Adrenal gland (tissue), 12 donors: Measurements from ENCODE around the gene GPR158. TPM values are rescaled to one million over a fixed set of nuclear protein-coding genes. Genes with fewer than 3 reads are reported as not detected.
"Not testable (repeated sequence)": the region's sequence is repeated elsewhere in the genome, so short reads cannot be mapped to it uniquely, and the experiment has no call there.

ENCODE experiments used
- DNase-seq, 7 donors: peaks; one replicate each; pipeline ENCODE4 v3.0.0-alpha.2; 2019 to 2020
- H3K27ac ChIP-seq, 5 donors: fragments of 200-600 bp; sonication (generic) in 4 of 5; 1 replicate in 3 of 5; 2 replicates in 2 of 5; pipeline versions ENCODE4 v1.5.1 to v1.8.0; 2016 to 2020; ENCODE audit warnings: mild to moderate bottlenecking in 1 of 5
- H3K27me3 ChIP-seq: fragments of 200-600 bp; 2 replicates; pipeline ENCODE4 v1.8.0; 2021
- H3K36me3 ChIP-seq, 2 donors: fragments of 200-600 bp; replicated peaks in 1 of 2; 1 replicate in 1 of 2; 2 replicates in 1 of 2; pipeline versions ENCODE4 v1.5.1 to v1.8.0; 2018 to 2022
- H3K4me1 ChIP-seq, 2 donors: fragments of 200-600 bp; replicated peaks in 1 of 2; 1 replicate in 1 of 2; 2 replicates in 1 of 2; pipeline versions ENCODE4 v1.5.1 to v1.8.0; 2018 to 2021
- H3K4me3 ChIP-seq, 4 donors: fragments of 200-600 bp; sonication (generic) in 3 of 4; one replicate each; pipeline ENCODE4 v1.5.1; 2016 to 2018
- H3K9me3 ChIP-seq, 3 donors: fragments of 200-600 bp; sonication (generic) in 1 of 3; replicated peaks in 1 of 3; 1 replicate in 2 of 3; 2 replicates in 1 of 3; pipeline versions ENCODE4 v1.5.1 to v1.8.0; 2016 to 2021
- POLR2A ChIP-seq, 2 donors: fragments of 450-650 bp; IDR thresholded peaks; one replicate each; pipeline ENCODE4 v1.6.1; 2017; ENCODE audit warnings: antibody characterized with exemption in 2 of 2, mild to moderate bottlenecking in 2 of 2, moderate library complexity in 1 of 2
- WGBS, 4 donors: extraction: QIAGEN DNeasy Blood & Tissue Kit in 2 of 4; methylation state at CpG; one replicate each; pipeline versions ENCODE4 v1.1.5 to v1.1.7; 2013 to 2017; 5-methylcytosine and 5-hydroxymethylcytosine counted together
- intact Hi-C, 2 donors: fragments of 100-400 bp; cut with DNase I; formaldehyde crosslinking; loops; one replicate each; pipeline versions ENCODE4 v1.14.1 to v1.15.0; 2022 to 2023
- polyA plus RNA-seq, 3 donors: library from polyadenylated mRNA; stranded (reverse); fragments of 200-250 nt in 2 of 3; fragments of 350-450 nt in 1 of 3; fragmentation: Illumina TruSeq in 1 of 3; extraction: RNeasy Lipid Tissue Mini Kit (QIAGEN cat#74804) in 1 of 3; gene quantifications; one replicate each; pipeline ENCODE4 v1.2.3, GENCODE V29; 2013 to 2014
- total RNA-seq, 9 donors: library from RNA; depleted of rRNA in 4 of 9; stranded (reverse); fragments of >200 nt in 4 of 9; fragments of 120-200 nt in 1 of 9; fragmentation: NEBNext Ultra II Directional in 1 of 9; extraction: Animal tissue kit (Norgen Biotek cat#: 25700) in 1 of 9; gene quantifications; one replicate each; pipeline versions ENCODE4 v1.1.0 to v1.2.4, GENCODE V29; 2013 to 2023
- TF ChIP-seq, protein P1 (sequence below), 6 experiments: fragments of 450-650 bp in 4 of 6; fragments of 200-600 bp in 2 of 6; sonication (generic) in 1 of 6; IDR thresholded peaks; 1 replicate in 5 of 6; 2 replicates in 1 of 6; pipeline versions ENCODE4 v1.5.1 to v1.8.0; 2016 to 2021; ENCODE audit warnings: antibody characterized with exemption in 6 of 6, mild to moderate bottlenecking in 2 of 6, moderate library complexity in 1 of 6
- donor health status: healthy with polysubstance abuse.
- donor health status: Bipolar disorder and iron deficiency.
- donor health status: DM: yes; HTN: yes; CAD: no.
- donor health status: DM: no; HTN: no; CAD: no.
- donor health status: DM: no; HTN: no; CAD: no.
- donor health status: DM: yes; HTN: yes; CAD: no.

GPR158 gene
- total and polyA plus RNA-seq, 12 donors = 0.04 to 2.5 (median 0.94) TPM; not detected in 2

DNA sequence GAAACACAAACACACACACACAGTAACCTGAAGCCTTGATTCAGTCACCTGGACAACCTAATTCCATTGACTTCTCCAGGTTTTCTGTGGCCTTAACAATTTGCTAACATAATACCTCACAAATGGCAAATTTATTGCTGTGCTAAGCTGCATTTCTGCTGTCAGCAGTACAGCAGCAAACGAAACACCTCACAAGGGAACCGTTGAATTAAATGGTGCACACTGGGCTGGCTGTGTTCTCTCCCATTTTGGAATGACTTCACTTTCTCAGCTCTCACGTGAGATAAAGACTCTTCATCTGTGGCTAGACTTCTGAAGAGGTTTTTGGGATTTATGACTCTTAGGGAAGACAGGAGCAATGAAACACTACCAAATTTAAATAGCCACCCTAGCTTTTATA, 152.5 kb downstream of the GPR158 start:
- WGBS, 4 donors = 35 to 45% (median 37%) methylated on average over 3 of the region's 3 CpGs
- Histone ChIP-seq H3K36me3 (no peaks in the 10 kb centered on the region), H3K27me3 (no peaks in the 10 kb centered on the region), H3K4me3 (no peak overlapping the region), H3K9me3 (no peaks in the 10 kb centered on the region), H3K27ac (no peak overlapping the region), H3K4me1 (no peaks in the 10 kb centered on the region)
- no peak for DNase-seq
- TF ChIP-seq POLR2A (IDR thresholded peaks at IDR 0.05) = no peak
- TF ChIP-seq, protein P1, sequence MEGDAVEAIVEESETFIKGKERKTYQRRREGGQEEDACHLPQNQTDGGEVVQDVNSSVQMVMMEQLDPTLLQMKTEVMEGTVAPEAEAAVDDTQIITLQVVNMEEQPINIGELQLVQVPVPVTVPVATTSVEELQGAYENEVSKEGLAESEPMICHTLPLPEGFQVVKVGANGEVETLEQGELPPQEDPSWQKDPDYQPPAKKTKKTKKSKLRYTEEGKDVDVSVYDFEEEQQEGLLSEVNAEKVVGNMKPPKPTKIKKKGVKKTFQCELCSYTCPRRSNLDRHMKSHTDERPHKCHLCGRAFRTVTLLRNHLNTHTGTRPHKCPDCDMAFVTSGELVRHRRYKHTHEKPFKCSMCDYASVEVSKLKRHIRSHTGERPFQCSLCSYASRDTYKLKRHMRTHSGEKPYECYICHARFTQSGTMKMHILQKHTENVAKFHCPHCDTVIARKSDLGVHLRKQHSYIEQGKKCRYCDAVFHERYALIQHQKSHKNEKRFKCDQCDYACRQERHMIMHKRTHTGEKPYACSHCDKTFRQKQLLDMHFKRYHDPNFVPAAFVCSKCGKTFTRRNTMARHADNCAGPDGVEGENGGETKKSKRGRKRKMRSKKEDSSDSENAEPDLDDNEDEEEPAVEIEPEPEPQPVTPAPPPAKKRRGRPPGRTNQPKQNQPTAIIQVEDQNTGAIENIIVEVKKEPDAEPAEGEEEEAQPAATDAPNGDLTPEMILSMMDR (IDR thresholded peaks at IDR 0.05) = no peak
- intact Hi-C loops = no loop called here

DNA sequence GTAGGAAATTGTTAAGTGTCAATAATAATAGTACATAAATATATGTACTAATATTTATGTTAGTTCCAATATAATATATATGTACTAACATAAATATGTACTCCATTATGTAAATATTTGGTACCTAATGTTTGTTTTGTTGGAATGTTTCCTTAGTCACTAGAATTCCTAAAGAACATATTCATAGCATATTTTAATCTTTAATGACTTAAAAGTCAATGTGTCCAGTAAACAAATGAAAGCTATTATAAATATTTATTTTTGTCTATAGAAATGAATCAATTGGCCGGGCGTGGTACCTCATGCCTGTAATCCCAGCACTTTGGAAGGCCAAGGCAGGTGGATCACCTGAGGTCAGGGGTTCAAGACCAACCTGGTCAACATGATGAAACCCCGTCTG, 153.6 kb downstream of the GPR158 start:
- Histone ChIP-seq H3K36me3 (no peaks in the 10 kb centered on the region), H3K4me1 (no peaks in the 10 kb centered on the region), H3K4me3 (no peak overlapping the region), H3K27ac (no peak overlapping the region), H3K9me3 (no peaks in the 10 kb centered on the region), H3K27me3 (no peaks in the 10 kb centered on the region)
- 83 to 88% (median 84%) methylated on average over 3 of the region's 3 CpGs for WGBS, 4 donors
- TF ChIP-seq, protein P1 (IDR thresholded peaks at IDR 0.05) = no peak
- TF ChIP-seq POLR2A (IDR thresholded peaks at IDR 0.05) = no peak
- no peak for DNase-seq
- intact Hi-C loops = no loop called here

DNA sequence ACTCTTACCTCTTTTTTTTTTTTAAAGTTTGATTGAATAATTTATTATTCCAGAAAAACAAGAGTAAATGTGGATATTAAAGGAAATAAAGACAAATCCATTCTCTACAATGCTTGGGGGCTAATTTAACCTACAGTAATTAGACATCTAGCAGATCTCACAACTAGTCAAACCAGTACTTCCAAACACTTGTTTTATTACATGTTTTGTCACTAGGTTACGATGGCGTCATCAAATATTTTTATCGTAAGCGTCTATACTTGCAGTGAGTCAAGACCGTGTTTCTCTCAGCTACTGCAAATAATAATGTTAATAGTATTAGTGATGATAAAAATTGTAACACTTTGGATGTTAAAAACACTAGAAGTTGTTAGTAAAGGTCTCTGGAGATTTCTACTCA, 154.8 kb downstream of the GPR158 start:
- H3K9me3 ChIP-seq, DNase-seq, H3K36me3 ChIP-seq, H3K4me1 ChIP-seq, intact Hi-C loops, H3K27ac ChIP-seq, H3K4me3 ChIP-seq, H3K27me3 ChIP-seq: not testable (repeated sequence)
- WGBS, 4 donors = 85 to 93% (median 92%) methylated on average over 5 of the region's 5 CpGs

DNA sequence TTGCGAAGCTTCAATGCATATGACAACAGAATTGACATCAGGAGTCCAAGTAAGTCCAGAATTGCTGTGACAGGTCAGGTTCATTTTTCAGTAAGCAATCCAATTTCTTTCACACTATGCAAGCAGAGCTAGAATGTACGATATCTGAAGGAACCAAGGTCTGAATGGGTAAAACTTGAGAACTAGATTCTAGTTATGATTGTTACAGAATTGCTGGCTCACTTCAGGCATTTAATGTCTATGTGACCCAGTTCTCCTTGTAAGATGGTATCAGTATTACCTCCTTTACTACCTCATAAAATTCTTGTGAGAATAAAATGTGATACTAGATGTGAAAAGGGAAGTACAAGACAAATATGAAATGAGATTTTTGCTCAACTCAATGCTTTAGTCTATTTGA, 159.6 kb downstream of the GPR158 start:
- H3K27me3 ChIP-seq = no peaks in the 10 kb centered on the region
- intact Hi-C loops = no loop called here
- H3K27ac ChIP-seq = no peak overlapping the region
- no peak for DNase-seq
- H3K9me3 ChIP-seq = no peaks in the 10 kb centered on the region
- TF ChIP-seq, protein P1 (IDR thresholded peaks at IDR 0.05) = no peak
- TF ChIP-seq POLR2A (IDR thresholded peaks at IDR 0.05) = no peak
- WGBS, 4 donors = 75 to 90% (median 82%) methylated on average over 2 of the region's 2 CpGs
- H3K36me3 ChIP-seq = no peaks in the 10 kb centered on the region
- no peaks in the 10 kb centered on the region for H3K4me1 ChIP-seq
- H3K4me3 ChIP-seq = no peak overlapping the region

DNA sequence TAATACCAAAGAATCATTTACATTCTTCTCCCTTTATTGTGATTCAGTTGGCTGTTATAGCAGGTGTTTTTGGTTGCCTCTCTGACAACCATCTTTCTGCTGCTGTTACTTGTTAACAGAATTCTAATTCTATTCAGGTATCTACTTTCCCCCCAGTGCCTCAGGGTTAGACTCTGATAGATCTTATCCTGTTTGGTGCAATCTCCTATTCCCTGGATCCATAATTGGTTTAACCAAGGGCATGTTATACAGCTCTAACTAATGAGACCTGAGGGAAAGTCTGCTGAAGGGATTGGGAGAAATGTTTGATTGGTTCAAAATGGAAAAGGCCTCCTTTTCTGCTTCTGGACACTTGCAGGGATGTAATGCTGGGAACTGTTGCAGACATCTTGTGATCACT, 161.5 kb downstream of the GPR158 start:
- H3K4me3 ChIP-seq = no peak overlapping the region
- no peaks in the 10 kb centered on the region for H3K36me3 ChIP-seq
- DNase-seq = no peak
- TF ChIP-seq, protein P1 (IDR thresholded peaks at IDR 0.05) = no peak
- TF ChIP-seq POLR2A (IDR thresholded peaks at IDR 0.05) = no peak
- no peak overlapping the region for H3K27ac ChIP-seq
- intact Hi-C loops = no loop called here
- H3K4me1 ChIP-seq = no peaks in the 10 kb centered on the region
- H3K27me3 ChIP-seq = no peaks in the 10 kb centered on the region
- no peaks in the 10 kb centered on the region for H3K9me3 ChIP-seq
